NCI-H82 treated with DMSO at 0.1 percent for 48 hours (cell line): Measurements from ENCODE around the gene FMN1.

ENCODE experiments used
- DNase-seq: peaks from one replicate; lab custom pipeline; 2025; ENCODE audit not compliant: unreplicated experiment; lab: John Stamatoyannopoulos, UW

FMN1 gene

GRCh38 chr15:32716216-32716914 lies 478.1 kb downstream of the FMN1 start:
- DNase-seq = no peak
